C4-2B (cell line): ENCODE measurements around the gene DEPDC7.

Experiments
- ZFX ChIP-seq: fragments of 450-650 bp; IDR thresholded peaks from 2 replicates; pipeline ENCODE4 v1.6.1; 2017
- TF ChIP-seq, protein P1 (sequence below): fragments of 450-650 bp; conservative IDR thresholded peaks from 2 replicates; pipeline ENCODE4 v1.5.1; 2017; ENCODE audit warnings: mild to moderate bottlenecking

DNA sequence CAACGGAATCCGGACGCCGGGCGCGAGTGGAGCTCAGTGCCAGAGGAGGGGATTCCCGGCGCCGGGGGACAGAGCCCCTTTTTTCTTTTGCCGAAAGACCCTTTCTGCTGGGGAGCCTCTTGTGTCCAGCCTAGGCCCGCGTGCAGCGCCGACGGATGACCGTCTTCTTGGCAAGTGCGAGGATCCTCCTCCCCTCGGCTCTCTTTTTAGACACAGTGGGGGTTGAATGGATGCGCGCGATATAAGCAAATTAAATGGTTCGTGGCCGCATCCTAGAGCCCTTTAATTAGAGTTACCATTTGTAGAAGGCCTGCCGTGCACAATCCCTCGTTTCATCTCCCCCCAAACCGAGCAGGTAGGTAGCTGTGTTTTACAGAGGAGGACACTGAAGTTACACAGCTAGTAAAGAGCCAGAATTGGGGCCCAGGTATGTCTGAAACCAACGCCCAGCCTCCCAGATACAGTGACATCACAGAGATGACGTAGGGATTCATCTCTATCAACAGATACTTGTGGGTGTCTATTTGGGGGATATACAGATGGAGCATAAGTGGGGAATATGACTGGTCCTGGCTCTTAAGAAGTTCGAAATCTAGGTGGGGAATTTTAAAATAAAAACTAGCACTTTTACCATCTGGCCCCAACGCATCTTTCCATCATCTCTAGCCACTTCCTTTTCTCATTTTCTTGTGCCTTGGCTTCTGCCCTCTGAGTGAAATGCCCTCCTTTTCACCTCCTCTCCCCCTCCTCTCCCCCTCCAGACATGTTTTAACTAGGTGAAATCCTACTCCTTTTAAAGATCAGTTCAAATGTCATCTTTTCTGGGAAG lies 24.6 kb downstream of the DEPDC7 start:
- TF ChIP-seq, protein P1, sequence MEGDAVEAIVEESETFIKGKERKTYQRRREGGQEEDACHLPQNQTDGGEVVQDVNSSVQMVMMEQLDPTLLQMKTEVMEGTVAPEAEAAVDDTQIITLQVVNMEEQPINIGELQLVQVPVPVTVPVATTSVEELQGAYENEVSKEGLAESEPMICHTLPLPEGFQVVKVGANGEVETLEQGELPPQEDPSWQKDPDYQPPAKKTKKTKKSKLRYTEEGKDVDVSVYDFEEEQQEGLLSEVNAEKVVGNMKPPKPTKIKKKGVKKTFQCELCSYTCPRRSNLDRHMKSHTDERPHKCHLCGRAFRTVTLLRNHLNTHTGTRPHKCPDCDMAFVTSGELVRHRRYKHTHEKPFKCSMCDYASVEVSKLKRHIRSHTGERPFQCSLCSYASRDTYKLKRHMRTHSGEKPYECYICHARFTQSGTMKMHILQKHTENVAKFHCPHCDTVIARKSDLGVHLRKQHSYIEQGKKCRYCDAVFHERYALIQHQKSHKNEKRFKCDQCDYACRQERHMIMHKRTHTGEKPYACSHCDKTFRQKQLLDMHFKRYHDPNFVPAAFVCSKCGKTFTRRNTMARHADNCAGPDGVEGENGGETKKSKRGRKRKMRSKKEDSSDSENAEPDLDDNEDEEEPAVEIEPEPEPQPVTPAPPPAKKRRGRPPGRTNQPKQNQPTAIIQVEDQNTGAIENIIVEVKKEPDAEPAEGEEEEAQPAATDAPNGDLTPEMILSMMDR: no peak
- TF ChIP-seq ZFX: peak; percentile 63
